Astrocyte of the spinal cord (primary cell): ENCODE measurements around the gene GLT6D1.
"Not testable (repeated sequence)": the region's sequence is repeated elsewhere in the genome, so short reads cannot be mapped to it uniquely, and the experiment has no call there.

Source experiments
- DNase-seq: peaks from one replicate; pipeline ENCODE4 v3.0.0; 2011; ENCODE audit warnings: low read depth, low spot score
- H3K4me3 ChIP-seq: 2 replicates; pipeline ENCODE4 v1.5.1; 2011; ENCODE audit warnings: low read depth, mild to moderate bottlenecking, low read length, moderate library complexity
- CTCF ChIP-seq: IDR thresholded peaks from 2 replicates; pipeline ENCODE4 v1.5.1; 2012; ENCODE audit warnings: low read depth, mild to moderate bottlenecking, low read length, inconsistent platforms
- in situ Hi-C: cut with HindIII; loops from 2 replicates; pipeline ENCODE4 v1.10.0; 2017; ENCODE audit warnings: low sequenced_read_pairs

Gene GLT6D1

GRCh38 chr9:135648494-135649410 is 9.4 kb upstream of the GLT6D1 start:
- in situ Hi-C loops: no loop called here
- no peak for TF ChIP-seq CTCF
- H3K4me3 ChIP-seq: no peak overlapping the region
- DNase-seq: no peak

GRCh38 chr9:135647884-135648283 is 8.5 kb upstream of the GLT6D1 start:
- in situ Hi-C loops: no loop called here
- no peak for TF ChIP-seq CTCF
- no peak for DNase-seq
- no peak overlapping the region for H3K4me3 ChIP-seq

- in situ Hi-C loops: no loop called here
- no peak for TF ChIP-seq CTCF
- no peak overlapping the region for H3K4me3 ChIP-seq
- DNase-seq: no peak
These were observed 5.4 kb upstream of the GLT6D1 start for GRCh38 chr9:135644631-135645218.

- in situ Hi-C loops: no loop called here
- no peak for DNase-seq
- no peak for TF ChIP-seq CTCF
- H3K4me3 ChIP-seq: no peak overlapping the region
These were observed 2.4 kb upstream of the GLT6D1 start for GRCh38 chr9:135641745-135642144.

- DNase-seq: no peak
- TF ChIP-seq CTCF: no peak
- H3K4me3 ChIP-seq: no peak overlapping the region
- in situ Hi-C loops: no loop called here
These were observed 1.7 kb upstream of the GLT6D1 start for GRCh38 chr9:135641047-135641446.

- DNase-seq, H3K4me3 ChIP-seq, in situ Hi-C loops: not testable (repeated sequence)
These were observed 2.3 kb downstream of the GLT6D1 start for GRCh38 chr9:135636930-135637530.

- DNase-seq: no peak
- no peak overlapping the region for H3K4me3 ChIP-seq
- in situ Hi-C loops: no loop called here
- TF ChIP-seq CTCF: no peak
These were observed 6.5 kb downstream of the GLT6D1 start for GRCh38 chr9:135632841-135633240.
